ENCODE measurements around the gene CCDC192.

The CCDC192 gene

GRCh38 chr5:127830157-127830556 is 127.0 kb downstream of the CCDC192 start:
- Histone ChIP-seq H3K4me1 (ENCODE audit: control insufficient read depth, insufficient read depth, low read length, poor library complexity, severe bottlenecking) (no peaks in the 10 kb centered on the region), H3K9me3 (ENCODE audit: control insufficient read depth, low read length) (no peaks in the 10 kb centered on the region), H3K4me3 (ENCODE audit: extremely low read depth, insufficient read depth, low read length, poor library complexity, severe bottlenecking) (no peak overlapping the region), H3K27ac (ENCODE audit: low read depth, low read length, severe bottlenecking) (no peak overlapping the region), H3K36me3 (ENCODE audit: control insufficient read depth, insufficient read depth, low read length) (no peaks in the 10 kb centered on the region)
- 86 to 100% methylated on average over 2 of the region's 3 CpGs for WGBS, 2 experiments (ENCODE audit: insufficient coverage in 2 of 2)

- Histone ChIP-seq H3K4me3 (ENCODE audit: extremely low read depth, insufficient read depth, low read length, poor library complexity, severe bottlenecking) (no peak overlapping the region), H3K36me3 (ENCODE audit: control insufficient read depth, insufficient read depth, low read length) (no peaks in the 10 kb centered on the region), H3K9me3 (ENCODE audit: control insufficient read depth, low read length) (no peaks in the 10 kb centered on the region), H3K27ac (ENCODE audit: low read depth, low read length, severe bottlenecking) (no peak overlapping the region), H3K4me1 (ENCODE audit: control insufficient read depth, insufficient read depth, low read length, poor library complexity, severe bottlenecking) (no peaks in the 10 kb centered on the region)
- 100% methylated on average over 1 of the region's 5 CpGs; no CpG with 5 or more reads in 1 of the 2 experiments for WGBS, 2 experiments (ENCODE audit: insufficient coverage in 2 of 2)
These were observed 127.8 kb downstream of the CCDC192 start for GRCh38 chr5:127830829-127831598.

DNA sequence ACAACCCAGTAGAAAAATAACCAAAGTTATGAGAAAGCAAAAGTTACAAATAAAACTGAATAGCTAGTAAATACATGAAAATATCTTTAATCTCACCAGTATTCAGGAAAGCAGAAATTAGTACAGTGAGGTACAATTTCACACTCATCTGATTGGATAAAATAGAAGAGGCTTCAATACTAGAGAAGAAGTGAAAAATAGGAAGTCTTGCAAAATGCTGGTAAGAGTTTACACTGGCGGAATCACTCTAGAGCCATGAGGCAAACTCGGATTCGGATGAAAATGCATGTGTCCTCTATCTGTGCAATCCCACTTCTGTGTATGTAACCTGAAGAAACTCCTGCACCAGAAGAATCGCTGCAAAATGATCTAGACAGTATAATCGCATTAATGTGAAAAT is 128.9 kb downstream of the CCDC192 start:
- H3K27ac ChIP-seq (ENCODE audit: low read depth, low read length, severe bottlenecking), result no peak overlapping the region
- no peaks in the 10 kb centered on the region for H3K9me3 ChIP-seq (ENCODE audit: control insufficient read depth, low read length)
- no peak overlapping the region for H3K4me3 ChIP-seq (ENCODE audit: extremely low read depth, insufficient read depth, low read length, poor library complexity, severe bottlenecking)
- no peaks in the 10 kb centered on the region for H3K4me1 ChIP-seq (ENCODE audit: control insufficient read depth, insufficient read depth, low read length, poor library complexity, severe bottlenecking)
- 90 to 100% methylated on average over 3 to 4 of the region's 5 CpGs for WGBS, 2 experiments (ENCODE audit: insufficient coverage in 2 of 2)
- H3K36me3 ChIP-seq (ENCODE audit: control insufficient read depth, insufficient read depth, low read length), result no peaks in the 10 kb centered on the region

DNA sequence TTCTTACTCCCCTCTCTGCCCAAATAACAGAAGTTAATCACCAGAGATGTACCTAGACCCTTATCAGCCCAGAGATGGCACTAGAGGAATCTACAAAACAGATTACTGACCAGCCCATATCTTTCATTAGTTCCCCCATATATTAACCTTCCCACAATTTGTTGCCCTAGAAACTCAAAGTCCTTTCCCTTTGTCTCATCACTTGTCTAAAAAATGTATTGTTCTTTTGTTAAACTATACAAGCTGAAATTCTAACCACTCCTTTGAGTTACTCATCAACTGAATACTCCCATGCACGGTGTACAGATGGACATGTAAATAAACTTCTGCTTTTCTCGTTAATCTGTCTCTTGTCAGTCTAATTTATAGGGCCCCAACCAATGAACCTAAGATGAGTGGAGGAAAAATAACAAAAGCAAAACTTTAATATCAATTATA is 130.9 kb downstream of the CCDC192 start:
- Histone ChIP-seq H3K4me3 (ENCODE audit: extremely low read depth, insufficient read depth, low read length, poor library complexity, severe bottlenecking) (no peak overlapping the region), H3K9me3 (ENCODE audit: control insufficient read depth, low read length) (no peaks in the 10 kb centered on the region), H3K4me1 (ENCODE audit: control insufficient read depth, insufficient read depth, low read length, poor library complexity, severe bottlenecking) (peaks cover 4% of the 10 kb centered on the region), H3K36me3 (ENCODE audit: control insufficient read depth, insufficient read depth, low read length) (no peaks in the 10 kb centered on the region), H3K27ac (ENCODE audit: low read depth, low read length, severe bottlenecking) (no peak overlapping the region)
- WGBS, 2 experiments (ENCODE audit: insufficient coverage in 2 of 2), result no CpG with 5 or more reads among the region's 2 CpGs

DNA sequence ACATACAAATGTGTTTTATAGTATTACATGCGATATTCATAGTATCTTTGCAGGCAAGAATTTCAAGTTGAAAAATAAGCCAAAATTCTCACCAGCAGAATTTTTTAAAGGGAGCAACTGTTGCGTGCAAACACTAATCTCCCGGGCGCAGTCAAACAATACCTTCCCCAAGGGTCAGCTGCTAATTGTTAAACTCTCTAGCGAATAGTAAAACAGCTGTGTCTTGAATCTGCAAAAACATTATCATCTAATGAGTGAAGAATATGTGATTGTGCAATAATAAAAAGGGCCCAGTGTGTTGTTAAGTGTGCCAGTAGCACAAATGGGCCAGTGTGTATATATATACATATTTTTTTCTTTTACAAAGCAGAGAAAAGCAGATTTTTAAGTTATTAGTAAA is 131.4 kb downstream of the CCDC192 start:
- WGBS, 2 experiments (ENCODE audit: insufficient coverage in 2 of 2), result 89 to 96% methylated on average over 3 to 4 of the region's 5 CpGs
- no peak overlapping the region for H3K27ac ChIP-seq (ENCODE audit: low read depth, low read length, severe bottlenecking)
- no peaks in the 10 kb centered on the region for H3K9me3 ChIP-seq (ENCODE audit: control insufficient read depth, low read length)
- H3K4me3 ChIP-seq (ENCODE audit: extremely low read depth, insufficient read depth, low read length, poor library complexity, severe bottlenecking), result no peak overlapping the region
- H3K4me1 ChIP-seq (ENCODE audit: control insufficient read depth, insufficient read depth, low read length, poor library complexity, severe bottlenecking), result peaks cover 4% of the 10 kb centered on the region
- H3K36me3 ChIP-seq (ENCODE audit: control insufficient read depth, insufficient read depth, low read length), result no peaks in the 10 kb centered on the region

- 29 to 33% methylated on average over 1 of the region's 3 CpGs for WGBS, 2 experiments (ENCODE audit: insufficient coverage in 2 of 2)
- no peaks in the 10 kb centered on the region for H3K9me3 ChIP-seq (ENCODE audit: control insufficient read depth, low read length)
- H3K4me3 ChIP-seq (ENCODE audit: extremely low read depth, insufficient read depth, low read length, poor library complexity, severe bottlenecking), result no peak overlapping the region
- H3K4me1 ChIP-seq (ENCODE audit: control insufficient read depth, insufficient read depth, low read length, poor library complexity, severe bottlenecking), result peaks cover 4% of the 10 kb centered on the region
- H3K27ac ChIP-seq (ENCODE audit: low read depth, low read length, severe bottlenecking), result no peak overlapping the region
- no peaks in the 10 kb centered on the region for H3K36me3 ChIP-seq (ENCODE audit: control insufficient read depth, insufficient read depth, low read length)
These were observed 135.5 kb downstream of the CCDC192 start for GRCh38 chr5:127838661-127839060.

DNA sequence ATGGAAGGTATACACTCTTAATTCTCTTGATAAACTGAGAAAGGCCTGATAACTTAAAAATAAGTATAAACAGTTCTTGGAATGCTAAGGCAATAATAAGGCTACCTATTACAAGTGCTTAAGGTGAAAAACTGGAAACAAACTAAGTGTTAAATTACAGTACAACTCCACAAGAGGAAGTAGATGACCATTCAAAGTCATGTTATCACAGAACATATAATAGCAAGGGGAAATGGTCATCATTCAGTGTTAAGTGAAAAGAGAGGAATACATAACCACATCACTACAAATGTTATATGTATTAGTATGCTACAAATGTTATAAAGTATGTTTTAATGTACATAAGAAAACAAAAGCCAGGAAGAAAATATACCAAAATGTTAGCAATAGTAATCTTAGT is 135.9 kb downstream of the CCDC192 start:
- Histone ChIP-seq H3K9me3 (ENCODE audit: control insufficient read depth, low read length) (no peaks in the 10 kb centered on the region), H3K36me3 (ENCODE audit: control insufficient read depth, insufficient read depth, low read length) (no peaks in the 10 kb centered on the region), H3K27ac (ENCODE audit: low read depth, low read length, severe bottlenecking) (no peak overlapping the region), H3K4me1 (ENCODE audit: control insufficient read depth, insufficient read depth, low read length, poor library complexity, severe bottlenecking) (peaks cover 4% of the 10 kb centered on the region), H3K4me3 (ENCODE audit: extremely low read depth, insufficient read depth, low read length, poor library complexity, severe bottlenecking) (no peak overlapping the region)

DNA sequence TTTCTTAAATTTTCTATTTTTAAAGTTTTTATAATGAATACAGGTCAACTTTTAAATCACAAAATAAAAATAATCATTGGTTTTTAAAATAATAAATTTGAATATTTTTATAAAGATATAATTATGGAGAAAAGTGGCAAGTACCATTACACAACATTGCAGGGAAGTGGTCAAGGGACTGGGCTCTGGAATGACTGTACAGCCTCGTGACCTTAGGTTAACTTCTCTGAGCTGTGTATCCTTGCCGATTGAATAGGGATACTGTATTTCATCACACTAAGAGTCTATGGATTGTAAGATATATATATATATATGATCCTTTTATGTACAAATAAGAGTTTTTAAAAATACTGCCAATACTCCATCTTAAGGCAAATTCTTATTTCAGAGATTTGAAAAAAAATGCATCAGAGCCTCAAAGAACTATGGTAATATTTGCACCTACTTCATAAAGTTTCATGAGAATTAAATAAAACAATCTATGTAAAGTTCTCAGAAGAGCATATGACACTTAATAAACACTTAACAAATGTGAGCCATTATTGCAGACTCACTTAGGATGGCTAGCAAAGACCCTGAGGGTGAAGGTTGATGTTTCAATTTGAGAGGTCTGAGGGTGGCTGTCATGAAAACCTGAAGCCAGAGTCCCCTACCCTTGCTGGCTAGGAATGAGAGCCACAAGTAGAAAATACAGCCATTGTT is 136.5 kb downstream of the CCDC192 start:
- peaks cover 4% of the 10 kb centered on the region for H3K4me1 ChIP-seq (ENCODE audit: control insufficient read depth, insufficient read depth, low read length, poor library complexity, severe bottlenecking)
- no peaks in the 10 kb centered on the region for H3K36me3 ChIP-seq (ENCODE audit: control insufficient read depth, insufficient read depth, low read length)
- no peak overlapping the region for H3K4me3 ChIP-seq (ENCODE audit: extremely low read depth, insufficient read depth, low read length, poor library complexity, severe bottlenecking)
- WGBS, 2 experiments (ENCODE audit: insufficient coverage in 2 of 2), result no CpG with 5 or more reads among the region's 2 CpGs
- H3K9me3 ChIP-seq (ENCODE audit: control insufficient read depth, low read length), result no peaks in the 10 kb centered on the region
- H3K27ac ChIP-seq (ENCODE audit: low read depth, low read length, severe bottlenecking), result no peak overlapping the region

DNA sequence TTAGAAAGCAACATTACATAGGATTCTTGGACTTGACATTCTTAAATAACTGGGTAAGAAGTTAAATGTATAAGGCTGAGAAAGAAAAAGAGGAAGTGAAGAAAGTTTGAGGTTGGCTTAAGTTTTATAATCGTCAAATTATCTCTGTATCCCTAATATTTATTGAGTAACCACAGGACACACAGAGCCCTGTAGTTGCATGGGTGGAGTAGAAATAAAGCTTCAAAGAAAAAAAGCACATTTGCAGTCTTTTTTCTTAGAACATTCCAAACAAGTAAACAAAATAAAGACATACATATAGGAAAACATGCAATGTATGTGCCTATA is 137.0 kb downstream of the CCDC192 start:
- no peak overlapping the region for H3K4me3 ChIP-seq (ENCODE audit: extremely low read depth, insufficient read depth, low read length, poor library complexity, severe bottlenecking)
- no peak overlapping the region for H3K27ac ChIP-seq (ENCODE audit: low read depth, low read length, severe bottlenecking)
- peaks cover 4% of the 10 kb centered on the region for H3K4me1 ChIP-seq (ENCODE audit: control insufficient read depth, insufficient read depth, low read length, poor library complexity, severe bottlenecking)

GRCh38 chr5:127840809-127841208 is 137.6 kb downstream of the CCDC192 start:
- Histone ChIP-seq H3K9me3 (ENCODE audit: control insufficient read depth, low read length) (no peaks in the 10 kb centered on the region), H3K4me3 (ENCODE audit: extremely low read depth, insufficient read depth, low read length, poor library complexity, severe bottlenecking) (no peak overlapping the region), H3K36me3 (ENCODE audit: control insufficient read depth, insufficient read depth, low read length) (no peaks in the 10 kb centered on the region), H3K27ac (ENCODE audit: low read depth, low read length, severe bottlenecking) (no peak overlapping the region), H3K4me1 (ENCODE audit: control insufficient read depth, insufficient read depth, low read length, poor library complexity, severe bottlenecking) (peaks cover 4% of the 10 kb centered on the region)

More for the DNA sequence above, 137.0 kb downstream of the CCDC192 start:
- Histone ChIP-seq H3K9me3 (ENCODE audit: control insufficient read depth, low read length) (no peaks in the 10 kb centered on the region), H3K36me3 (ENCODE audit: control insufficient read depth, insufficient read depth, low read length) (no peaks in the 10 kb centered on the region)
- no CpG with 5 or more reads among the region's 1 CpG for WGBS, 2 experiments (ENCODE audit: insufficient coverage in 2 of 2)

- no peak overlapping the region for H3K27ac ChIP-seq (ENCODE audit: low read depth, low read length, severe bottlenecking)
- H3K4me1 ChIP-seq (ENCODE audit: control insufficient read depth, insufficient read depth, low read length, poor library complexity, severe bottlenecking), result no peaks in the 10 kb centered on the region
- WGBS, 2 experiments (ENCODE audit: insufficient coverage in 2 of 2), result 67 to 70% methylated on average over 3 to 5 of the region's 7 CpGs
- H3K9me3 ChIP-seq (ENCODE audit: control insufficient read depth, low read length), result no peaks in the 10 kb centered on the region
- H3K4me3 ChIP-seq (ENCODE audit: extremely low read depth, insufficient read depth, low read length, poor library complexity, severe bottlenecking), result no peak overlapping the region
- no peaks in the 10 kb centered on the region for H3K36me3 ChIP-seq (ENCODE audit: control insufficient read depth, insufficient read depth, low read length)
These were observed 141.4 kb downstream of the CCDC192 start for GRCh38 chr5:127844581-127845021.

All from mesodermal cell (in vitro differentiated cells).